IgD-negative memory B cell (primary cell): ENCODE data around the gene CASP8AP2. TPM values are rescaled to one million over a fixed set of nuclear protein-coding genes. Genes with fewer than 3 reads are reported as not detected.
A peak's percentile ranks its signal among the peaks of the same experiment; 100 is the strongest.
"Not testable (repeated sequence)": the region's sequence is repeated elsewhere in the genome, so short reads cannot be mapped to it uniquely, and the experiment has no call there.

Experiments used
- H3K27ac Mint-ChIP-seq, 3 donors: one replicate each; pipeline ENCODE4 v1.8.0; 2020 to 2022; ENCODE audit warnings: mild to moderate bottlenecking in 3 of 3, mixed read lengths in 3 of 3, moderate library complexity in 1 of 3
- H3K27me3 Mint-ChIP-seq: one replicate; pipeline ENCODE4 v1.8.0; 2021; ENCODE audit warnings: mixed read lengths
- H3K36me3 Mint-ChIP-seq: one replicate; pipeline ENCODE4 v1.8.0; 2020; ENCODE audit warnings: mild to moderate bottlenecking, mixed read lengths
- H3K4me1 Mint-ChIP-seq, 3 donors: one replicate each; pipeline ENCODE4 v1.8.0; 2020 to 2022; ENCODE audit warnings: mixed read lengths in 3 of 3, mild to moderate bottlenecking in 1 of 3
- H3K4me3 Mint-ChIP-seq, 4 donors: one replicate each; pipeline ENCODE4 v1.8.0; 2020 to 2022; ENCODE audit warnings: mild to moderate bottlenecking in 4 of 4, mixed read lengths in 4 of 4, moderate library complexity in 3 of 4
- H3K9me3 Mint-ChIP-seq, 3 donors: one replicate each; pipeline ENCODE4 v1.8.0; 2020 to 2021; ENCODE audit warnings: mixed read lengths in 3 of 3, mild to moderate bottlenecking in 1 of 3
- polyA plus RNA-seq: library from polyadenylated mRNA; unstranded; fragments of 300-500 nt; fragmentation: Illumina TruSeq; gene quantifications from one replicate; pipeline ENCODE4 v1.2.3, GENCODE V29; 2021

Gene CASP8AP2
- polyA plus RNA-seq, 1 donor from 2014 or later = 53.2 TPM

DNA sequence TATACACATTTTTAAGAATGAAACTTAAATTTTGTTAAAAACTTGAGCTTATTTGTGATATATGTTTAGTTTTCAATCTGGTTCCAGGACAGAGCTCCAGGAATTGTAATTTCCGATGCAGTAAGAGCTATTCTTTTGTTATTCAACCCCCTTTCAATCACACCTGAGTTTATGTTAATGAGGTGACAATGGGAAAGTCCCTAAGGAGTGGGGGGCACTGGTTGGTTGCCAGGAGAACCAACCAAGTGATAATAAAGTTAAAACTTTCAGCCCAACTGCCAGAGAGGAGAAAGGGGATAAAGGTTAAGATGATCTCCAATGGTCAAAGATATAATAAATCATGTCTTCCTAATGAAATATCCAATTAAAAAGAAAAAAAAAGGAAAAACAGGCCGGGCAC, 29.9 kb upstream of the CASP8AP2 start:
- Mint-ChIP-seq H3K9me3 (no peaks in the 10 kb centered on the region), H3K4me3 (no peak overlapping the region), H3K4me1 (peaks cover 4 to 10% (median 4%) of the 10 kb centered on the region in 3 donors), H3K36me3 (no peaks in the 10 kb centered on the region), H3K27me3 (no peaks in the 10 kb centered on the region), H3K27ac (no peak overlapping the region)

DNA sequence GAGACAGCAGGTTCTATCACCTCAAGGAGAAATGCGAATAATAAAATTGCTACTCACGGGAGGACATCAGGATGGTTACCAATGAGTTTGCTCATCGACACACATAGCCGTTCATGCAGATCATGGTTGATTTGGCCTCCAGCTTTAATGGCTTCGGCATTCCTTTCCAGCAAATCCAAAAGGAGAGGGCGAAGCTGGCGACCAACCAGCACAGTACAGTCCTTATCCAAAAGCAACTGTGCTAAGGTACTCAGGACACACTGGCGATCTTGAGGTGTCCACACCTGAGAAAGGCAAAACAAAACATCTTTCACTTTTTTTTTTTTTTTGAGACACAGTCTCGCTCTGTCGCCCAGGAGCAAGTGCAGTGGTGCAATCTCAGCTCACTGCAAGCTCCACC, 26.4 kb upstream of the CASP8AP2 start:
- Mint-ChIP-seq H3K9me3 (no peaks in the 10 kb centered on the region), H3K4me3 (no peak overlapping the region), H3K36me3 (peaks cover 4% of the 10 kb centered on the region), H3K4me1 (peaks cover 7 to 12% (median 8%) of the 10 kb centered on the region in 3 donors), H3K27ac (no peak overlapping the region), H3K27me3 (no peaks in the 10 kb centered on the region)

DNA sequence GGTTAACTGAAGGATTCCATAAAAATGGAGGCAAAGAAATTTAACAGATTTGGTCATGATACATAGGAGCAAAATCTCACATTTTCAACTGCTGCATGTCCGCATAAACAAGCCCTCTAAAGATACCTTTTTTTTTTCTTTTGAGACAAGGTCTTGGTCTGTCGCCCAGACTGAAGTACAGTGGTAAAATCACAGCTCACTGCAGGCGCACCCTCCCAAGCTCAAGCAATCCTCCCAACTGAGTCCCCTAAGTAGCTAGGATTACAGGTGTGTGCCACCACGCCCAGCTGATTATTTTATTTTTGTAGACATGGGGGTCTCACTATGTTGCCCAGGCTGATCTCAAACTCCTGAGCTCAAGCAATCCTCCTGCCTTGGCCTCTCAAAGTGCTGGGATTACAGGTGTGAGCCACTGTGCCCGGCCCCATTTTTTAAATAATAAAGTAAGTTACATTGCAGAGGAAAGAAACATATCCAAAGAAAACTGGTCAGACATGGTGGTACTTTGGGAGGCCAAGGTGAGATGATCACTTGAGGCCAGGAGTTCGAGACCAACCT, 23.8 kb upstream of the CASP8AP2 start:
- Mint-ChIP-seq H3K27ac (no peak overlapping the region), H3K4me3 (no peak overlapping the region), H3K4me1 (peaks cover 12 to 14% (median 12%) of the 10 kb centered on the region in 3 donors), H3K27me3 (no peaks in the 10 kb centered on the region), H3K36me3 (peaks cover 4% of the 10 kb centered on the region), H3K9me3 (no peaks in the 10 kb centered on the region)

DNA sequence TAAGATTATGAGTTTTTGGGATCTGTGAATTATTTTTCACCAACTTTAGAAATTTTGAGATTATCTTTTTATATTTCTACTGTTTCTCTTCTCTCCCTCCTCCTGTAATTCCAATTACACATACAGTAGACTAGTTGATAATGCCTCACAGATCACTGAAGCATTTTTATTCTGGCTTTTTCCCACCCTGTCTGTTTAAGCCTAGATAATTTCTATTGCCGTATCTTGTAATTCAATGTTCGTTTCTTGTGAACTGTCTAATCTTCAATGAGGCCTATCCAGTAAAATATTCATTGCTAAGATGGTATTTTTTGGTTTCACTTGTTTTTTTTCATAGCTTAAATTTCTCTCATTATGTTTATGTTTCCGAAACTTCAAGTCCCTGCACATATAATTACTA, 22.1 kb upstream of the CASP8AP2 start:
- Mint-ChIP-seq H3K9me3 (no peaks in the 10 kb centered on the region), H3K27me3 (no peaks in the 10 kb centered on the region)

DNA sequence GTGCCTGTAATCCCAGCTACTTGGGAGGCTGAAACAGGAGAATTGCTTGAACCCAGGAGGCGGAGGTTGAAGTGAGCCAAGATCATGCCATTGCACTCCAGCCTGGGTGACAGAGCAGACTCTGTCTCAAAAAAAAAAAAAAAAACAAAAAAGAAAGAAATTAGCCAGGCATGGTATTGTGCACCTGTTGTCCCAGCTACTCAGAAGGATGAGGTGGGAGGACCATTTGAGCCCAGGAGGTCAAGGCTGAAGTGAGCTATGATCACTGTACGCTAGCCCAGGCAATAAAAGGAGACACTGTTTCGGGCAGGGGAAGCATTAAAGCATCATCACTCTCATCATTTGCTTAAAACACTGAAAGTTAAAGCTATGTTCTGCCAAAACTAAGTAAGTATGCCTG, 16.3 kb upstream of the CASP8AP2 start:
- not testable (repeated sequence) for H3K36me3 Mint-ChIP-seq, H3K27ac Mint-ChIP-seq, H3K9me3 Mint-ChIP-seq, H3K27me3 Mint-ChIP-seq, H3K4me3 Mint-ChIP-seq
- peaks cover 17 to 27% (median 19%) of the 10 kb centered on the region in 3 donors for H3K4me1 Mint-ChIP-seq

More for the DNA sequence above, 22.1 kb upstream of the CASP8AP2 start:
- no peak overlapping the region for H3K4me3 Mint-ChIP-seq
- peaks cover 4% of the 10 kb centered on the region for H3K36me3 Mint-ChIP-seq
- H3K27ac Mint-ChIP-seq = no peak overlapping the region
- peaks cover 11 to 17% (median 12%) of the 10 kb centered on the region in 3 donors for H3K4me1 Mint-ChIP-seq

DNA sequence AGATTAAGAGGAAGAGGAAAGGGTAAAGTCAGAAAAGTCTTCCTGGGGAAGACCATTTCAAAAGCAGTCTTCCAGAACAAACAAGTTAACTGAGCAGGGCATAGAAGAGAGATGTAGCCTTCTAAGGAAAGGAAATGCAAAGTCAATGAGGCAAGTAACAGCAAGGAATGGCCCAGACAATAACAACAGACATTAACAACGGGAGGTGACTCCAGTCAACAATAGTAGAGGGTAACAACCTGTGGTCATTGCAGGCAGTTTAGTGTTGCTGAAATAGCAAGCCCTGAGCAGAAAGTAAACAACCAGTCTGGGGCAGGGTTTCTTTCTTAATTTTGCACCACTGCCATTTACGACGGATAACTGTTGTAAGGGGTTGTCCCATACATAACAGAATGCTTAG, 12.2 kb upstream of the CASP8AP2 start:
- Mint-ChIP-seq H3K4me3 (peak overlapping the region; percentile 70 to 97 (median 86)), H3K27me3 (no peaks in the 10 kb centered on the region), H3K36me3 (peaks cover 2% of the 10 kb centered on the region), H3K27ac (peak overlapping the region in 2 of 3 donors; percentile 52 to 86), H3K4me1 (peaks cover 18 to 30% (median 29%) of the 10 kb centered on the region in 3 donors), H3K9me3 (no peaks in the 10 kb centered on the region)

DNA sequence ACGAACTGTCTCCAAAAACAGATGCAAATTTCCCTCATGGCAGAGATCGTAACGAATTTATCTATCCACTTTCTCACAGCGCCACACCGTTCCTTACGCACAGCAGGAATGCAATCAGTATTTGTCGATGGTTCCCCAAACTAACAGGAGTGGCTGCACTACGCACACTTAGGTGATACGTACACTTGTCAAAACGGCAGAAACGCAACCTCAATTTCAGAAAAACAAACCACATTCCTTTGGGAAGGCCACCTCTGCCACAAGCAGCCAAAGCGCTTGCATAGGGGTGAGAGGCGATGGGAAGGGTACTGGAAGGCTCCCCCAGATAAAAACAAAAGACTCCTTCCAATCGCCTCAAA, 10.7 kb upstream of the CASP8AP2 start:
- H3K36me3 Mint-ChIP-seq = peaks cover 2% of the 10 kb centered on the region
- peak overlapping the region; percentile 80 to 97 (median 82) for H3K27ac Mint-ChIP-seq
- no peaks in the 10 kb centered on the region for H3K27me3 Mint-ChIP-seq
- no peaks in the 10 kb centered on the region for H3K9me3 Mint-ChIP-seq
- peak overlapping the region; percentile 97 to 100 (median 97) for H3K4me3 Mint-ChIP-seq
- peaks cover 16 to 30% (median 28%) of the 10 kb centered on the region in 3 donors for H3K4me1 Mint-ChIP-seq

DNA sequence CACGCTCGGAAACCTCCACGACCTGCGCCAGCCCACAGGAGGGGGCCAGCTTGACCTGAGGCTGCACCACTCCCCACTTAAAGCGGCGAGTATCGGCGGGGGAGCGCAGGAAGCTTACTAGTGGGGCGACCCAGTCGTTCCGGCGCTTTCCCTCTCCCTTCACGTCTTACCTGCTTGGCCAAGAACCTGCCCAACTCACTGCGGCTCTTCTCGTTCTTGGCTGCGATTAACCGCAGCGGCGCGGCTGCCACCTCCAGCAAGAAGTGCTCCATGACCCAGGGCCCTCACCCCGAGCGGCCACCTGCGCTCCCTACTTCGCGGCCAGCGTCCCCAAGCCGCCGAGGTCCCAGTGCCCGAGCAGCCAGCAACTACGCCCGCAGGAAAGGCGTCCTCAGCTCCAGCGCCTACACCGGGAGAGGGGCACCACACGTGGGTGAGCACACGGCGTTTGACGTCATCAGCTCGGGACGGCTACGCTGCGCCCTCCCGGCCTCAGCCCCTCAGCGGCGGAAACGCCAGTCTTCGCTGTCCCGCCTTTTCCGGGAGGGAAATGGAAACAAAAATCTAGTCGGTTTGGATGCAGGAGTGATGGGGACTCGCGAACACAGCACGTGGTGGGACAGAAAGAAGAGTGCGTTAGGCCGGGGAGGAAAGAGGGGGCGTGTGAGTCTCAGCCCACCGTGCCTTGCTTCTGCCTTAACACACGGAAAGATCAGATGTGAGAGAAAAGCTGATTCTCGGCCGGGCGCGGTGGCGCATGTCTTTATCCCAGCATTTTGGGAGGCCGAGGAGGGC, 10.1 kb upstream of the CASP8AP2 start, which contains the start of gene MDN1:
Gene MDN1, minus strand, starts transcription at position 459 of the 795 bp plus-strand sequence. Its CDS starts 187 bp downstream, at position 272.
- Mint-ChIP-seq H3K9me3 (no peaks in the 10 kb centered on the region), H3K27me3 (no peaks in the 10 kb centered on the region), H3K27ac (peak within 1 kb of the TSS; percentile 82 to 97 (median 92)), H3K36me3 (no peaks in the 10 kb centered on the region), H3K4me3 (peak within 1 kb of the TSS; percentile 97 to 100 (median 97)), H3K4me1 (peaks cover 15 to 28% (median 24%) of the 10 kb centered on the region in 3 donors)

DNA sequence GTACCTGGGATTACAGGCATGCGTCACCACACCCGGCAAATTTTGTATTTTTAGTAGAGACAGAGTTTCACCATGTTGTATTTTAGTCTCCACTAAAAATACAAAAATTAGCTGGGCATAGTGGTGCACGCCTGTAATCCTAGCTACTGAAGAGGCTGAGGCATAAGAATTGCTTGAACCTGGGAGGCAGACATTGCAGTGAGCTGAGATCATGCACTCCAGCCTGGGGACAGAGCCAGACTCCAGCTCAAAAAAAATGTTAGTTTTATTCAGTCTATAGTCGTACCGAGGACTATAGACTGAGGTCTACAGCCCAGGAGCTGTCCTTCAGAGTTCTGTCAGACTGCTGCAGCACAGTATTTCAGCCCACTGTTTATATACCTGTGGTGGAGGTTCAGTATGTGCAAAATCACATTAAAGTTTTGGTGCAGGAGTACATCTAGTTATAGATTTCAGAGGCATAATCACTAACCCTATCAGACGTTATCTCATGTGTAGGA, 3.6 kb upstream of the CASP8AP2 start:
- no peaks in the 10 kb centered on the region for H3K27me3 Mint-ChIP-seq
- H3K36me3 Mint-ChIP-seq = peaks cover 2% of the 10 kb centered on the region
- peak overlapping the region in 1 of 4 donors; percentile 51 for H3K4me3 Mint-ChIP-seq

DNA sequence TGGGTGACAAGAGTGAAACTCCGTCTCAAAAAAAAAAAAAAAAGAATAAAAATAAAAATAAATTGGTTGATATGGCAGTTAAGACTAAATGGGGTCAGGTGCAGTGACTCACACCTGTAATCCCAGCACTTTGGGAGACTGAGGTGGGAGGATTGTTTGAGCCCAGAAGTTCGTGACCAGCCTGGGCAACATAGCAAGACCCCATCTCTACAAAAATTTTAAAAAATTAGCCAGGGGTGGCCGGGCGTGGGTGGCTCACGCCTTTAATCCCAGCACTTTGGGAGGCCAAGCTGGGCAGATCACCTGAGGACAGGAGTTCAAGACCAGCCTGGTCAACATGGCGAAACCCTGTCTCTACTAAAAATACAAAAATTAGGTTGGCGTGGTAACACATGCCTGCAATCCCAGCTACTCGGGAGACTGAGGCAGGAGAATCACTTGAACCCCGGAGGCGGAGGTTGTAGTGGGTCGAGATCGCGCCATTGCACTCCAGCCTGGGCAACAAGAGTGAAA, 1.1 kb upstream of the CASP8AP2 start:
- Mint-ChIP-seq H3K4me3 (peak overlapping the region; percentile 86 to 98 (median 98)), H3K4me1 (peaks cover 8 to 23% (median 18%) of the 10 kb centered on the region in 3 donors)
- not testable (repeated sequence) for H3K36me3 Mint-ChIP-seq

More for the DNA sequence above, 3.6 kb upstream of the CASP8AP2 start:
- Mint-ChIP-seq H3K9me3 (no peaks in the 10 kb centered on the region), H3K27ac (no peak overlapping the region), H3K4me1 (peaks cover 8 to 13% (median 12%) of the 10 kb centered on the region in 3 donors)

DNA sequence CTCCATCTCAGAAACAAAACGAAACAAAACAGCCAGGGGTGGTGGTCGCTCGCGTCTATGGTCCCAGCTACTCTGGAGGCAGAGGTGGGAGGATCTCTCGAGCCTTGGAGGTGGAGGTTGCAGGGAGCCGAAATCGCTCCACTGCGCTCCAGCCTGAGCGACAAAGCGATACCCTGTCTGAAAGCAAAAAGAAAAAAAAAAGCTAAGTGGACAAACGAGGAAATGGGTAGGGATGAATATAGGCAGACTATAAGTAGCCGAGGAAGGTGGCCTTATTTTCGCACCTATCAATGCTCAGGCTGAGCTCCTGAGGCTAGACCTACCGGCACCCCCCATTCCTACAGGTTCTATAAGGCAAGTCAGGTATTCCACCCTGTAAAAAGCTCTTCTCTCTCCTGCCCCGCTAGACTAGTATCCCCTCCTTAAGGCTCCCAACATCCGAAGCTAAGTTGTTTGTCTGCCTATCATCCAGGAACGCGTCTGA, 650 bp upstream of the CASP8AP2 start:
- Mint-ChIP-seq H3K9me3 (no peaks in the 10 kb centered on the region), H3K27me3 (no peaks in the 10 kb centered on the region), H3K4me3 (peak overlapping the region; percentile 86 to 98 (median 98)), H3K4me1 (peaks cover 8 to 23% (median 21%) of the 10 kb centered on the region in 3 donors), H3K36me3 (peaks cover 8% of the 10 kb centered on the region), H3K27ac (peak overlapping the region; percentile 71 to 95 (median 91))

More for the DNA sequence above, 1.1 kb upstream of the CASP8AP2 start:
- H3K27me3 Mint-ChIP-seq, H3K9me3 Mint-ChIP-seq: not testable (repeated sequence)
- H3K27ac Mint-ChIP-seq = peak overlapping the region; percentile 71 to 95 (median 91)

DNA sequence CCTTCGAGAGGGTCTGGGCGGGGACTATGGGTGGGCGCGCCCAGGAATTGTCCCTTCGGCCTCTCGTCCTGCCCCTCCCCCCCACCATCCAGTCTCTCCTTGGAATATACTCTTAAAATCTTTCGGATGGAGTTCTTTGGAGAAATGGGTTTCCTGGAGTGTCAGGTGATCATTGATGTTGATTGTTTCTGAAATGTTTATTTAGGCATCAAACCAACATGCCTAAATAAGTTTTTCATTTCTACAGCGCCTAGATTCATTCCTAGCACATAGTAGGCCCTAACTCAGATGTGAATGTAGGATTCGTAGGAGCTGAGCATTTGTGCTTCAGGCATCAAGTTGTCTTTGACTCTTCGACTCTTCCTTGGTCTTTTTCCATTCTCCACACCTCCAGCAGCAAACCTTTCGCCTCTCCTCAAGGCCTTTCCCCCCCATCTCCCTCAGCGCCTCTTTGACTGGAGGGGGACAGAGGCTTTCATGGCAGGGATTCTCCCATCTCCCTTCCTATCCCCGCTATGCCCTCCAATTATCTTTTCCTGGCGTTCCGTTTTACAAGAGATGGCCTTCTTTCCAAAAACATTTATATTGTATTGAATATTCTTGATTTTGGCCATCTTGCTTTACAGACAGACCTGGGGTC, 610 bp downstream of the CASP8AP2 start:
- Mint-ChIP-seq H3K4me1 (peaks cover 14 to 30% (median 27%) of the 10 kb centered on the region in 3 donors), H3K36me3 (peaks cover 10% of the 10 kb centered on the region), H3K4me3 (peak overlapping the region; percentile 86 to 98 (median 98)), H3K9me3 (no peaks in the 10 kb centered on the region), H3K27me3 (no peaks in the 10 kb centered on the region), H3K27ac (peak overlapping the region; percentile 75 to 95 (median 91))

DNA sequence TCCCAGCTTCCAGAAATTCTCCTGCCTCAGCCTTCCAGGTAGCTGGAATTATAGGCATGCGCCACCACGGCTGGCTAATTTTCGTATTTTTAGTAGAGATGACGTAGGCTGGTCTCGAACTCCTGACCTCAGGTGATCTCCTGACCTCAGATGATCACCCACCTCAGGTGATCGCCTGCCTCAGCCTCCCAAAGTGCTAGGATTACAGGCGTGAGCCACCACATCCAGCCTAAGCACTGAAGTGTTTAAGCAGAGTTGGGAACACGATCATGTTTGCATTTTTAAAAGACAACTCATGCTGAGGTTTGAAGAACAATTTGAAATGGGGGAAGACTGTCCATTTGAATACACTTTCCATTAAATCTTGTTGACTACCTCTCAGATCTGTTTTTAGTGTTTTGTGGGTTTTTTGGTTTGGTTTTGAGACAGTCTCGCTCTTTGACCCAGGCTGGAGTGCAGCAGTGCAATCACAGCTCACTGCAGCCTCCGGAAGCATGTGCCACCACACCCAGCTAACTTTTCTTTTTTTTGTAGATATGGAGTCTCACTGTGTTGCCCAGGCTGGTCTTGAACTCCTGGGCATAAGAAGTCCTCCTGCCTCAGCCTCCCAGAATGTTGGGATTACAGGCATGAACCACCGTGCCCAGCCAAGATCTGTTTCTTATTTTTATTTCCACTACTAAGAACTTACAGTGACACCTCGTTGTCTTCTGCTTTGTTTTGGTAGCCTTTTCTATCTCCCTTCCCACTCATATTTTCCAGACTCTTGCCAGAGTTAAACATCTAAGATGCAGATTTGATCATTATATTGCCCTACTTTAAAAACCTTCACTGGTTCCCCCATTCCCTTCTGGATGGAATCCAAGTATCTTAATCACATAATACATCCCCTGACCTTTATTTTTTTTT, 5.5 kb downstream of the CASP8AP2 start:
- H3K27ac Mint-ChIP-seq = peak overlapping the region; percentile 29 to 96 (median 81)
- peak overlapping the region; percentile 66 to 90 (median 78) for H3K4me3 Mint-ChIP-seq
- no peaks in the 10 kb centered on the region for H3K27me3 Mint-ChIP-seq
- peaks cover 19% of the 10 kb centered on the region for H3K36me3 Mint-ChIP-seq
- peaks cover 0 to 2% (median 0%) of the 10 kb centered on the region in 3 donors for H3K9me3 Mint-ChIP-seq
- H3K4me1 Mint-ChIP-seq = peaks cover 33 to 48% (median 44%) of the 10 kb centered on the region in 3 donors
